HG02610 (cell line): ENCODE results near the gene MPRIP.
"Not testable (repeated sequence)": the region's sequence is repeated elsewhere in the genome, so short reads cannot be mapped to it uniquely, and the experiment has no call there.

Experiments
- ATAC-seq: cut with Tn5 transposase; IDR thresholded peaks from one replicate; pipeline ENCODE4 v1.9.1; 2021; ENCODE audit warnings: mild to moderate bottlenecking, moderate library complexity; ENCODE audit not compliant: unreplicated experiment

The MPRIP gene

DNA sequence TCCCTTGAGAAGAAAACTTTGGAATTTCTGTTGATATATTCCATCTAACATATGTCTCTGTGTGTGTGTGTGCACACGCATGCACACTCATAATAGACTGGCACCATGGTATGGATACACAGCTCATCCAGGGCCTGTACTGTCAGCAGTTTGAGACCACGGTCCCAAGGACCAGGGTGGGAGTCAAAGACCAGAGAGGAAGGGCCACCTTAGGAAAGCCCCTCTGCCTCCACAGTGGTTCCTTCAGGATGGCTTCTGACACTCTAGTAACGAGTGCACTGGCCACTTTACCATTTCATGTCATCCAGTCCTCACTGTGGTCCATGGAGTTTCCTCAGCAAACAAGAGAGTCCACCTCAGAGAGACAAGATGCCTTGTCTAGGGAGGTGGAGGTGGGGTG lies 82.1 kb downstream of the MPRIP start:
- no peak for ATAC-seq

GRCh38 chr17:17125136-17126084 lies 83.2 kb downstream of the MPRIP start:
- no peak for ATAC-seq

DNA sequence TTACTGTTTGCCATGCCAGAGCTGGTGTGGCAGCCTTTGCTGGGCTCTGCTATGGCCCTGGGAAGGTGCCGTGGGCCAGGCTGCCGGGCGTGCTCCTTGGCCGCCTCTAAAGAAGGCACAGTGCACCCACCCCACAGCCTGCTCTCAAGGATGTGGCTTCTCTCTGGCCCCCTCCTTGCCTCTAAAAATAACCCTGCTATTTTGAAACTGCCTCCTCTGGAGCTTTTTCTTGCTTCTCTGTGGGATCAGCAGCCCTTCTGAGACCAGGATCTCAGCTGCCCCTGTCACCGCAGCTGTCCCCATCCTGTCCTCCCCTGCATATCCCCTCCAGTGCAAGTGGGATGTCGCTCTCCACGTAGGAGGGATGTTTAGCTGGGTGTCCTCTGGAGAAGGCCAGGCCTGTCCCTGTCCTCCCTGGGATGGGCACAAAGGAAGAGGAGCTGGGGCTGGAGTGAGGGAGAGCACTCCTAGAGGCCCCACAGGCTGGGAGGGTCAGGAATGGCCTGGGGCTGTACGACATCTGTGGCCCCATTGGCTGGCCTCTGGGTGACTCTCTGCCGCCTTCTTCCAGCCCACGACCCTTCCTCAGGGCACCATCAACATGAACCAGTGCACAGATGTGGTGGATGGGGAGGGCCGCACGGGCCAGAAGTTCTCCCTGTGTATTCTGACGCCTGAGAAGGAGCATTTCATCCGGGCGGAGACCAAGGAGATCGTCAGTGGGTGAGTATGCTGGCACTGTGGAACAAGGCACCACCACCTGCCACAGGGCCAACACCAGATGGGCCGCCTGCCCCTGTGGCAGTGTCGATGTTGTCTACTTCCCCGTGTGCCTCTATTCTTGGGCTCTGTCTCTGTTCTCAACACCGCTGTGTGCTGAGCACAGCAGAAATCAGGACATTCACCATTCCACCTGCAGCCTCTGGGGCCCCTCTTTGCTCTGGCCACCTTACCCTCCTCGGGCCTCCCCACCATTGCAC lies 84.2 kb downstream of the MPRIP start:
- ATAC-seq = no peak

DNA sequence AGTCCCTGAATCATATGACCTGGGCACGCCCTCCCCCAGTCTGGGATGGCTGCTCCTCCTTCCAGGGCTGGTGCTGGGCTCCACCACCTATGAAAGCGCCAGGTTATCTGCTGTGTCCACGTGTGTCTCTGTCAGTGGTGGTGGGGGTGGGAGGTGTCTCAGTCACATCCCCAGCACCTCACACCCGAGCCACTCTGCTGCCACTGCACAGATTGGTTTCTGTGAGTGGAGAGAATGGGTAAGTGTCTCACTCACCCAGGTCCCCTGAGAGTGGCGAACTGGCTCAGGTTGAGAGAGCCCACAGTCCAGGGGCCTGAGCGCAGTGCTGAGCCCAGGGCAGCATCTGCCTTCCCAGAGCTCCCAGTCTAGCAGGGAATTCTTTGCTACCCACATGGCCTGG lies 84.9 kb downstream of the MPRIP start:
- no peak for ATAC-seq

GRCh38 chr17:17127730-17128291 lies 85.6 kb downstream of the MPRIP start:
- no peak for ATAC-seq

GRCh38 chr17:17128476-17129075 lies 86.3 kb downstream of the MPRIP start:
- no peak for ATAC-seq

DNA sequence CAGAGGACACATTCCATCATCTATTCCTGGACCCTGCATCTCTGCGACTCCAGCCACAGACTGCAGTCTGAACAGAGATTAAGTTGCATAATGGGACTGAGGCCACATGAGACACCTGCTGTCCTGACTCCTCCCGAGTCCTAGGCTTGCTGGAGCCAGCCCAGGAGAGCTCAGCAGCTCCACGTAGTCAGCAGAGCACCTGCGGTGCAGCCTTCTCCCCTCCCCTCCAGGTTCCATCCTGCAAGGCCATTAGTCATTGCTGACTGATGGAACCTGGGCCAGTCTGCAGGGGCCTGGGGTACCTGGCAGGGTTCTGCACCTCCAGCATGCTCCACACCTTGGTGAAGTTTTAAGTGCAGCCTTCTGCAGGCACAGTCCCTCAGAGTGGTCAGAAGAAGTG lies 87.2 kb downstream of the MPRIP start:
- ATAC-seq = no peak

DNA sequence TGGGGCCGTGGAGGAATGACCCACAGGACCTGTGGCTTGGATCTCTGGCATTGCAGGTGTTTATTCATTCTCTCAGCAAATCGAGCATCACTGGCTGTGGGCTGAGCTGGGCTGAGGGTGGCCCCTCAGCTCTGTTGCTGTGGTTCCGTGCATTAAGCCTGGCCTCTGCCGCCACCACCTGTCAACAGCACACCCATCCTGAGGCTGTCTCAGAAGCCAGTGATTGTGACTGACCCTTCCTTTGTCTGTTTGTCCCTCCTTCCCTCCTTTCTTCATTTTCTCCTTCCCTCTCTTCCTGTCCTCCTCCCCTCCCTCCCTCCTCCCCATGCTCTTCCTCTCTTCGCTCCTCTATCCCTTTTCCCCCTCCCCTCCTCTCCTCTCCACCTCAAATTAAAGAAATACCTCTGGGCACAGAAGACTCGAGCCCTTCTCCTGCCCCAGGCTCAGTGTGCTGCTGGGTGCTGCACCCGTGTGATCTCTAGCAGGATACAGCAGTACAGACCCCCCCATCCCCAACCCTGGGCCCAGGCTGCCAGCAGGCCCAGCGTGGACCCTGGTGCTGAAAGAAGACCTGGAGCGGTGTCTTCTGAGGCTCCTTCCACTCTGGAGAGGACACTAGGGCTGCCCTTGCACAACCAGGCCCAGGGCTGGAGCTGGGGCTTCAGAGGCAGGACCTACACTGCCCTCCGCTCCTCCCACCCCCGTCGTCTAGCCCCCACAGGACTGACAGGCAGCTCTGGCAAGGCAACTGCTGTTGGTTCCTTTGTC lies 88.0 kb downstream of the MPRIP start:
- no peak for ATAC-seq

GRCh38 chr17:17131839-17132238 lies 89.6 kb downstream of the MPRIP start:
- ATAC-seq = no peak

DNA sequence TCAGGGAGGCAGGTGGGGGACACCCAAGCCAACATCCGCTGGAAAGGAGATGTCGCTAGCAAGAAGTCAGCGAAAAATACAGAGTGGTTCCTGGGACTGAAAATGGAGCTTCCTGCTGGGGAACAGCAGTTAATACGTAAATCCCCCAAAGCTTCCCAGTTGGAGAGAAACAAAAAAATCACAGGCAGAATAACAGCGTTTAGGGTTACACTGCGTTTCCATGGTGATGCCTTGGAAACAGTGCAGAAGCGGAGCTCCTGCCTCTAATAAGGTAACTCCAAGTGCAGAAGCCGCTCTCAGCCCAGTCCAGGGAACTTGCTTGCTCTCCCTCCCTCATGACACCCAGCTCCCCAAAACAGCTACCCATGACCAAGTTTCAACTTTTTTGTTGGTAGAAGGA lies 90.5 kb downstream of the MPRIP start:
- ATAC-seq = no peak

DNA sequence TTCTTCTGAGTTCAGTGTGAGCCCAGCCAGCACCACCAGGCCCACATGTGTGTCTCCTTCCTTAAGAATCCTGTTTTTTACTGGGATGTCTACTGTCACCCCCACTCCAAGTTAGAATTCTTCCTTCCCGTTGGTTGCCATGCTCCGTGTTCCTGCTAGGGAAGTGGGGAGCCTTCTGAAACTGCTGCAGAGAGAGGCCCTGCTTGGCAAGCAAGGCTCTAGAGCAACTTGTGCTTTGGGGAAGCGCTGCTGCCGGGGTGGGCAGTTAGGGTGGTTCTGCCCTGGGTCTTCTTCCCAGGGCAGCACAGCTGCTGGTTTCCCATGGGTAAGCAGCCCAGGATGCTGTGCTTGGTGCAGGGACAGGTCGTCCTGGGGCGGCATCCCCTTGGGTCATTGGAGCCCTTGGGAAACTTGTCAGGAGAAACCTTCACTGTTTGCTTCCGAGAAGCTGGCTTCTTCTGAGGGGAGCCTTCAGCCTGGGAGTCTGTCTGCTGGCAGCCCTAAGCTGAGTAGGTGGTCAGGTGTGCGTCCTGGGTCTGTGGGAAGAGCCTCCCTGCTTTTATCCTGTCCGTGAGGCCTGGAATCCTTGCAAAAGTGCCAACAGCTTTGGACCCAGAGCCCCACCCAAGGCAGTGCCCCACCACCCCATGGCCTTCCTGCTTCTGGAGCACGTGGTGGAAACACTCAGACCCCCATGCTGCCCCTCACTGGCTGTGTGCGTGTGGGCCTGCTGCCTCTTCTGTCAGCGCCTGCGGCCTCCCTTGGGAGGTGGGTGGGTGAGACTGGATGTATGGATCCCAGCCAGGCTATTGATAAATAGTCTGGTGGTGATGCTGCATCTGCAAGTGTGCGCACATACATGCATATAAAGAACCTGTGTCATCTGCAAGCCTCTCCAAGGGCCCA lies 92.0 kb downstream of the MPRIP start:
- ATAC-seq = no peak

GRCh38 chr17:17134957-17135333 lies 92.7 kb downstream of the MPRIP start:
- no peak for ATAC-seq

DNA sequence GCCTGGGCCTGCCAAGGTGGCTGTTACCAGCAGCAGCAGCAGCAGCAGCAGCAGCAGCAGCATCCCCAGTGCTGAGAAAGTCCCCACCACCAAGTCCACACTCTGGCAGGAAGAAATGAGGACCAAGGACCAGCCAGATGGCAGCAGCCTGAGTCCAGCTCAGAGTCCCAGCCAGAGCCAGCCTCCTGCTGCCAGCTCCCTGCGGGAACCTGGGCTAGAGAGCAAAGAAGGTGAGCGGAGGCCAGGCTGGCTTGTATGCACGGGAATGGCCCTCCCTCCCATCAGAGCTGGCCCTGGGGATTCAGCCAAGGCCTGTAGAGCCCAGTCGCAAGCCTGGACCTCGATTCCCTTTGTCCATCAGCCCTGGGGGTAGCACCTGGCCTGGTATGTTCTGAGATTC lies 94.0 kb downstream of the MPRIP start:
- ATAC-seq = not testable (repeated sequence)

GRCh38 chr17:17137731-17138585 lies 95.7 kb downstream of the MPRIP start:
- ATAC-seq = no peak

- no peak for ATAC-seq
Measured at GRCh38 chr17:17139972-17140589, 97.8 kb downstream of the MPRIP start.

DNA sequence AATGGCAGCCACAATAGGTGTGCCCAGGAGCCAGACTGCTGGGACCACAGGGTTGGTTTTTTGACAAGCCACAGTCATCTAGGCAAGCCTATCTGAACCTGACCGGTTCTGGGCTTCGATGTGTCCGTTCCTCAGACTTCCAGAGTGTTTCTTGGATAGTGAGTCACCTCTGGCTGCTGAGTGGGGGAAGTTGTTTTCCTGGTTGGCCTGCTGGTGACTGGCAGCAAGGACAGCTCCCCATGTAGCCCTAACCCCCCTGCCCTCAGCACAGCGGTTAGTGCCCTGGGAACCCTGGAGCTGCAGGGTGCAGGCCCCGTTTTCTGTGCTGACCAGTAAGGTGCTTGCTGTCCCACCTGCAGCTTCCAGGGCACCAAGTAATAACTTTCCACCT lies 98.3 kb downstream of the MPRIP start:
- ATAC-seq = no peak

GRCh38 chr17:17141279-17141678 lies 99.0 kb downstream of the MPRIP start:
- no peak for ATAC-seq
